ENCODE measurements around the gene CAMTA1. TPM values are rescaled to one million over a fixed set of nuclear protein-coding genes. Genes with fewer than 3 reads are reported as not detected.

CAMTA1 gene
- total and polyA plus RNA-seq, 9 of the 15 experiments (the other 6 are each of a cell fraction or from before 2014, with no cell fraction given), result 43.9 to 161 (median 65.9) TPM

GRCh38 chr1:7474786-7475502 lies 689.7 kb downstream of the CAMTA1 start (continued):
- TF ChIP-seq TCF15 (CRISPR knock-in tag; IDR thresholded peaks at IDR 0.05) (no peak), IRF1 (CRISPR knock-in tag; IDR thresholded peaks at IDR 0.05; ENCODE audit: borderline replicate concordance) (no peak), ZHX1 (conservative IDR thresholded peaks at IDR 0.05; ENCODE audit: low read length) (no peak), FOXP1 (CRISPR knock-in tag; IDR thresholded peaks at IDR 0.05) (no peak)

- intact Hi-C loops (cut with micrococcal nuclease) (no loop called here), in situ Hi-C loops (cut with MboI) (no loop called here)
- Histone ChIP-seq H3K4me3 (no peak overlapping the region), H3K36me3 (ENCODE audit: control insufficient read depth, insufficient read depth, low read length) (no peaks in the 10 kb centered on the region), H3K4me1 (replicated peaks in 1 of 2; ENCODE audit: control insufficient read depth in 2 of 2, insufficient read depth in 2 of 2, low read length in 2 of 2) (no peaks in the 10 kb centered on the region), H3K27me3 (ENCODE audit: control insufficient read depth in 2 of 2, insufficient read depth in 2 of 2, low read length in 2 of 2) (peaks cover 21 to 94% of the 10 kb centered on the region in 2 experiments), H3K27ac (ENCODE audit: extremely low read depth, low read depth, low read length) (no peak overlapping the region), H3K9me3 (replicated peaks; ENCODE audit: control insufficient read depth, insufficient read depth, low read depth, low read length) (no peaks in the 10 kb centered on the region; the same call in 1 of the 2 replicates), H3K9me1 (ENCODE audit: control insufficient read depth, insufficient read depth, low read length) (no peaks in the 10 kb centered on the region), H2AFZ (ENCODE audit: low read depth, low read length) (no peak overlapping the region), H4K20me1 (replicated peaks; ENCODE audit: control insufficient read depth, insufficient read depth, low read length) (peaks cover 38% of the 10 kb centered on the region), H3K79me2 (ENCODE audit: control insufficient read depth, insufficient read depth, low read length) (no peaks in the 10 kb centered on the region), H3K4me2 (ENCODE audit: insufficient read depth, low read length) (no peak overlapping the region), H3K9ac (ENCODE audit: insufficient read depth in 1 of 2, low read depth in 2 of 2, low read length in 2 of 2) (no peak overlapping the region)
- no peak for TF ChIP-seq KAT7 (CRISPR knock-in tag; IDR thresholded peaks at IDR 0.05; ENCODE audit: borderline replicate concordance)
- TF ChIP-seq GABPB1 (CRISPR knock-in tag; IDR thresholded peaks at IDR 0.05), result no peak
- no peak for TF ChIP-seq SIN3B (IDR thresholded peaks at IDR 0.05; ENCODE audit: low read depth)
- TF ChIP-seq CGGBP1 (CRISPR knock-in tag; IDR thresholded peaks at IDR 0.05), result no peak
- TF ChIP-seq KDM5B (IDR thresholded peaks at IDR 0.05; ENCODE audit: insufficient replicate concordance, low read depth, low read length), result no peak
- DNase-seq (ENCODE audit: extremely low read depth in 1 of 4, low spot score in 3 of 4) (no peak), ATAC-seq (no peak), FAIRE-seq (no peak)
- ChIA-PET POLR2A (interaction anchor here (0.6 kb wide), 1 partner anchor 12 kb away, joined by 5 read pairs; no protein-coding TSS in a partner anchor), CTCF (ENCODE audit: low intra/inter-chr PET ratio) (no interaction called here)
- 2% methylated on average over 5 of the region's 5 CpGs for WGBS (ENCODE audit: insufficient coverage, low coverage, missing lambda C conversion rate)
- no TSS peak for BruUV-seq (replicated peaks)
These were observed 690.4 kb downstream of the CAMTA1 start for GRCh38 chr1:7475691-7476090.
